Germinal center (tissue), 1 donor: Measurements from ENCODE around the gene CDPF1.

Source experiments
- DNase-seq: peaks from one replicate; pipeline ENCODE4 v3.0.0; 2012; ENCODE audit warnings: mixed read lengths, low spot score

CDPF1 gene

GRCh38 chr22:46256358-46256958 lies 6.4 kb upstream of the CDPF1 start:
- DNase-seq, result no peak

GRCh38 chr22:46251816-46252380 lies 1.8 kb upstream of the CDPF1 start:
- DNase-seq, result no peak

GRCh38 chr22:46251266-46251665 lies 1.2 kb upstream of the CDPF1 start:
- no peak for DNase-seq

GRCh38 chr22:46250783-46251125 lies 661 bp upstream of the CDPF1 start:
- peak; percentile 20 for DNase-seq

GRCh38 chr22:46247443-46247975 lies 2.6 kb downstream of the CDPF1 start:
- DNase-seq, result no peak

GRCh38 chr22:46246178-46246577 lies 3.9 kb downstream of the CDPF1 start:
- DNase-seq, result no peak

GRCh38 chr22:46245511-46245910 lies 4.6 kb downstream of the CDPF1 start:
- DNase-seq, result no peak

- DNase-seq, result no peak
Observed at GRCh38 chr22:46244771-46245170, 5.3 kb downstream of the CDPF1 start.

- no peak for DNase-seq
Observed at GRCh38 chr22:46242076-46242475, 8.0 kb downstream of the CDPF1 start.

GRCh38 chr22:46241396-46242007 lies 8.6 kb downstream of the CDPF1 start:
- DNase-seq, result no peak

- no peak for DNase-seq
Observed at GRCh38 chr22:46240907-46241306, 9.2 kb downstream of the CDPF1 start.

- DNase-seq, result no peak
Observed at GRCh38 chr22:46240506-46240905, 9.6 kb downstream of the CDPF1 start.

- no peak for DNase-seq
Observed at GRCh38 chr22:46240073-46240472, 10.0 kb downstream of the CDPF1 start.

GRCh38 chr22:46239261-46240048 lies 10.6 kb downstream of the CDPF1 start:
- DNase-seq, result peak; percentile 21

GRCh38 chr22:46238541-46238940 lies 11.6 kb downstream of the CDPF1 start:
- no peak for DNase-seq

GRCh38 chr22:46237453-46238124 lies 12.5 kb downstream of the CDPF1 start:
- no peak for DNase-seq

- no peak for DNase-seq
Observed at GRCh38 chr22:46234969-46235368, 15.1 kb downstream of the CDPF1 start.

GRCh38 chr22:46233231-46233630 lies 16.9 kb downstream of the CDPF1 start:
- no peak for DNase-seq

- DNase-seq, result no peak
Observed at GRCh38 chr22:46230262-46230901, 19.7 kb downstream of the CDPF1 start.

- no peak for DNase-seq
Observed at GRCh38 chr22:46229701-46230100, 20.4 kb downstream of the CDPF1 start.

GRCh38 chr22:46226577-46226976 lies 23.5 kb downstream of the CDPF1 start:
- no peak for DNase-seq

GRCh38 chr22:46225631-46226030 lies 24.5 kb downstream of the CDPF1 start:
- DNase-seq, result no peak
